Naive thymus-derived CD4-positive, alpha-beta T cell (primary cell): ENCODE data around the gene AMT. TPM values are rescaled to one million over a fixed set of nuclear protein-coding genes. Genes with fewer than 3 reads are reported as not detected.

Experiments used
- ATAC-seq: fragments of 150-1000 bp; cut with Tn5 transposase; 2 replicates; pipeline ENCODE4 v1.10.0; 2021; ENCODE audit warnings: mild to moderate bottlenecking, moderate library complexity
- CTCF ChIA-PET: fragments of 350-600 bp; sonication (Branson Sonifier 250); formaldehyde crosslinking; loops from one replicate; lab custom pipeline; 2021; ENCODE audit warnings: antibody characterized with exemption; lab: Charles Lee
- POLR2A ChIA-PET: fragments of 350-600 bp; sonication (Branson Sonifier 250); formaldehyde crosslinking; loops from one replicate; lab custom pipeline; 2021; ENCODE audit warnings: antibody characterized with exemption, inconsistent platforms; lab: Charles Lee
- DNase-seq, 9 donors: peaks; one replicate each; pipeline versions ENCODE4 v3.0.0 to v3.0.0-alpha.2; 2020 to 2022; ENCODE audit warnings: mixed read lengths in 1 of 9
- H3K27ac ChIP-seq: one replicate; pipeline ENCODE4 v1.7.0; 2013; ENCODE audit warnings: mild to moderate bottlenecking, low read depth, low read length, moderate library complexity
- H3K27me3 ChIP-seq, 2 donors: one replicate each; pipeline ENCODE4 v1.7.0; 2013; ENCODE audit warnings: low read length in 2 of 2, mild to moderate bottlenecking in 2 of 2, moderate library complexity in 2 of 2; ENCODE audit not compliant: control insufficient read depth in 2 of 2, insufficient read depth in 2 of 2
- H3K36me3 ChIP-seq, 3 experiments: 1 replicate in 2 of 3; 2 replicates in 1 of 3; pipeline ENCODE4 v1.7.0; 2013; ENCODE audit warnings: low read length in 3 of 3, mild to moderate bottlenecking in 3 of 3, moderate library complexity in 1 of 3; ENCODE audit not compliant: insufficient read depth in 3 of 3, control insufficient read depth in 2 of 3
- H3K4me1 ChIP-seq, 2 donors: one replicate each; pipeline ENCODE4 v1.7.0; 2013; ENCODE audit warnings: low read length in 2 of 2, mild to moderate bottlenecking in 2 of 2, moderate library complexity in 1 of 2; ENCODE audit not compliant: control insufficient read depth in 2 of 2, insufficient read depth in 2 of 2
- H3K4me3 ChIP-seq: 2 replicates; pipeline ENCODE4 v1.7.0; 2013; ENCODE audit warnings: mild to moderate bottlenecking, low read length
- H3K9me3 ChIP-seq, 3 experiments: 1 replicate in 2 of 3; 2 replicates in 1 of 3; pipeline ENCODE4 v1.7.0; 2013; ENCODE audit warnings: low read length in 3 of 3; ENCODE audit not compliant: control insufficient read depth in 2 of 3
- H3K27ac Mint-ChIP-seq, 9 donors: one replicate each; pipeline ENCODE4 v1.8.0; 2020 to 2022; ENCODE audit warnings: mixed read lengths in 9 of 9, mild to moderate bottlenecking in 8 of 9, moderate library complexity in 5 of 9, inconsistent platforms in 2 of 9
- H3K27me3 Mint-ChIP-seq, 5 donors: one replicate each; pipeline ENCODE4 v1.8.0; 2021 to 2022; ENCODE audit warnings: mixed read lengths in 5 of 5, mild to moderate bottlenecking in 1 of 5
- H3K36me3 Mint-ChIP-seq, 5 donors: one replicate each; pipeline ENCODE4 v1.8.0; 2020 to 2022; ENCODE audit warnings: mixed read lengths in 5 of 5, mild to moderate bottlenecking in 3 of 5, inconsistent platforms in 1 of 5
- H3K4me1 Mint-ChIP-seq, 7 donors: one replicate each; pipeline ENCODE4 v1.8.0; 2020 to 2022; ENCODE audit warnings: mixed read lengths in 7 of 7, mild to moderate bottlenecking in 3 of 7, inconsistent platforms in 1 of 7
- H3K4me3 Mint-ChIP-seq, 10 donors: one replicate each; pipeline ENCODE4 v1.8.0; 2020 to 2022; ENCODE audit warnings: mild to moderate bottlenecking in 10 of 10, mixed read lengths in 10 of 10, moderate library complexity in 6 of 10, inconsistent platforms in 2 of 10
- H3K9me3 Mint-ChIP-seq, 11 donors: one replicate each; pipeline ENCODE4 v1.8.0; 2020 to 2022; ENCODE audit warnings: mixed read lengths in 11 of 11, mild to moderate bottlenecking in 4 of 11, inconsistent platforms in 1 of 11, moderate library complexity in 1 of 11
- intact Hi-C, 2 donors: fragments of 100-400 bp; cut with micrococcal nuclease; formaldehyde crosslinking; loops; one replicate each; pipeline ENCODE4 v1.15.1; 2023
- polyA plus RNA-seq, 2 donors: library from polyadenylated mRNA; unstranded; fragments of 300-500 nt; fragmentation: Illumina TruSeq; gene quantifications; one replicate each; pipeline ENCODE4 v1.2.3, GENCODE V29; 2021
- total RNA-seq, 6 experiments: library from RNA in 5 of 6; stranded (reverse) in 5 of 6; gene quantifications; 1 replicate in 5 of 6; 2 replicates in 1 of 6; pipeline ENCODE4 v1.2.3 and lab custom pipeline; 2021 to 2026

AMT gene
- total and polyA plus RNA-seq, 7 experiments from 2014 or later = 1.7 to 13.9 (median 8.4) TPM

DNA sequence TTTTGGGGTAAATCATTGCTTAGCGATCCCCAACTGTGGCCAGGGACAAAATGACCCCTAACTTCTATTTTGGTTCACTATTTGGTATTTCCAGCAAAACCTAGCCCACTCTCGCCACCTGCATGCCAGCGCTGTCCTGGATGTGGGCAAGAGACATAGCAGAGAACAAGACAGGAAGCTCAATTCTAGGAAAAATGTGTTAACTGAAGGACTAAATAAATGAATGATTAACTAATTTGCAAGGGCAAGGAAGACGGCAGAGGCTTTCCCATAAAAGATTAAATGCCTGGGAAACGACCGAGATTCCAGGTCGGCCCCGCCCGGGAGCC is 6.4 kb upstream of the AMT start:
- no peaks in the 10 kb centered on the region for H3K9me3 Mint-ChIP-seq
- Histone ChIP-seq H3K27ac (peak overlapping the region; percentile 83), H3K4me3 (peak overlapping the region; percentile 84), H3K27me3 (no peaks in the 10 kb centered on the region), H3K4me1 (peaks cover 0 to 5% of the 10 kb centered on the region in 2 donors), H3K9me3 (no peaks in the 10 kb centered on the region), H3K36me3 (peaks cover 0 to 21% (median 0%) of the 10 kb centered on the region in 3 experiments)
- H3K4me1 Mint-ChIP-seq = peaks cover 17 to 37% (median 28%) of the 10 kb centered on the region in 7 donors
- DNase-seq = peak in 1 of 9 donors; percentile 13
- ATAC-seq = no peak
- ChIA-PET POLR2A (interaction anchor here (0.6 to 2.8 kb wide), 18 partner anchors 8 to 1953 kb away, joined by 3 to 29 read pairs (median 4); partner anchors contain the start of genes NDUFAF3, QRICH1, RHOA and SCAP), CTCF (interaction anchor here (0.6 to 1.6 kb wide), 5 partner anchors 13 to 263 kb away, joined by 3 to 8 read pairs (median 5); partner anchors contain the start of gene USP4)
- no peaks in the 10 kb centered on the region for H3K27me3 Mint-ChIP-seq
- intact Hi-C loops = loop anchor here (1.0 to 5.0 kb wide), 10 partner anchors 12 to 421 kb away; partner anchors contain the start of genes DAG1 (in 2 of the 2), TCTA (in 2 of the 2), USP4 (in 2 of the 2) and APEH (in 1 of the 2)
- H3K36me3 Mint-ChIP-seq = peaks cover 0 to 15% (median 6%) of the 10 kb centered on the region in 5 donors
- peak overlapping the region; percentile 49 to 96 (median 94) for H3K27ac Mint-ChIP-seq
- H3K4me3 Mint-ChIP-seq = peak overlapping the region; percentile 88 to 98 (median 94)

DNA sequence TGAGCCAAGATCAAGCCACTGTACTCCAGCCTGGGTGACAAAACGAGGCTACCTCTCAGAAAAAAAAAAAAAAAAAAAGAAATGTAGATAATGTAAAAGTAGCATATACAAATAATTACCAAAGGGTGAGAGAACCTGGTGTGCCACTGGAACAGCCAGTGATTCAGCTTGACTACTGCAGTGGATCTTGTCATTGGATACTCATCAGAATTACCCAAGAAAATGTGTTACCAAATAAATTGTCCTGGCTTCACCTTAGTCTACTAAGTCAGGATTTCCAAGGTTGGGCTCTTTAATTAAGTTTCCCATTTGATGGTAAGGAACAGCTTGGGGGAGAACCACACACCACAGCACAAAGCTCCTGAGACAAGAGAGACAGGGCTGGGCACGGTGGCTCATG is 5.3 kb upstream of the AMT start:
- ATAC-seq = no peak
- H3K27ac Mint-ChIP-seq = peak overlapping the region in 3 of 9 donors; percentile 73 to 95 (median 89)
- CTCF ChIA-PET = interaction anchor here (0.6 to 0.9 kb wide), 2 partner anchors 11 to 506 kb away, joined by 4 to 5 read pairs; no protein-coding TSS in a partner anchor

DNA sequence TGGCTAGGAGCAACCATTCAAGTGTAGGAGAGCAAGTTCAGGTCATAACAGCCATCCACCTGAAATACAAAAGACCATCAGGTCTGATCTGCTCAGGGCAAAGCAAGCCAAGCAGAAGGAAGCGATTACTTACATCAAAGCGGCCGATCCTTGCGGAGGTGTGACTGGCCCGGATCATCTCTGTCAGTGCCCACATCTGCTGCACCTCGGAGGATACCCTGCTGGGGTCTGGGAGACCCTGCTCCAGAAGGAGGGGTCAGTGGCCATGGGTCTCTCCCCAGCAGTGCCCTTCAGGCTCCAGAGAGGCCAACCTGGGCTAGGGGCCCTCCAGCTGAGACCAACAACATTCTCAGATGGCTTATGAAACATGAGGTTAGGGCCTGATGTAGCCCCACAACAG is 2.5 kb upstream of the AMT start:
- H3K4me3 ChIP-seq = no peak overlapping the region
- CTCF ChIA-PET = interaction anchor here (1.4 kb wide), 1 partner anchor 85 kb away, joined by 4 read pairs; the partner anchor contains the start of gene USP4
- intact Hi-C loops = loop anchor here (5.0 kb wide), 2 partner anchors 68 to 418 kb away; partner anchors contain the start of genes GPX1 (in 1 of the 2) and WDR6 (in 1 of the 2)
- H3K9me3 ChIP-seq = no peaks in the 10 kb centered on the region
- H3K27me3 ChIP-seq = no peaks in the 10 kb centered on the region
- H3K4me1 ChIP-seq = peaks cover 3 to 5% of the 10 kb centered on the region in 2 donors
- peak overlapping the region in 8 of 9 donors; percentile 26 to 83 (median 57) for H3K27ac Mint-ChIP-seq
- H3K4me1 Mint-ChIP-seq = peaks cover 16 to 58% (median 50%) of the 10 kb centered on the region in 7 donors
- POLR2A ChIA-PET = interaction anchor here (0.6 to 2.3 kb wide), 3 partner anchors 8 to 304 kb away, joined by 3 to 13 read pairs (median 4); partner anchors contain the start of gene USP19
- no peak overlapping the region for H3K4me3 Mint-ChIP-seq
- DNase-seq (no peak), ATAC-seq (no peak)
- H3K27ac ChIP-seq = no peak overlapping the region
- H3K9me3 Mint-ChIP-seq = no peaks in the 10 kb centered on the region
- no peaks in the 10 kb centered on the region for H3K27me3 Mint-ChIP-seq
- peaks cover 0 to 21% (median 6%) of the 10 kb centered on the region in 5 donors for H3K36me3 Mint-ChIP-seq
- H3K36me3 ChIP-seq = peaks cover 0 to 21% (median 0%) of the 10 kb centered on the region in 3 experiments

More for the DNA sequence above, 5.3 kb upstream of the AMT start:
- Histone ChIP-seq H3K27ac (no peak overlapping the region), H3K27me3 (no peaks in the 10 kb centered on the region), H3K4me1 (peaks cover 0 to 5% of the 10 kb centered on the region in 2 donors), H3K4me3 (no peak overlapping the region), H3K36me3 (peaks cover 0 to 21% (median 0%) of the 10 kb centered on the region in 3 experiments), H3K9me3 (no peaks in the 10 kb centered on the region)
- Mint-ChIP-seq H3K36me3 (peaks cover 0 to 19% (median 6%) of the 10 kb centered on the region in 5 donors), H3K9me3 (no peaks in the 10 kb centered on the region), H3K4me1 (peaks cover 17 to 43% (median 35%) of the 10 kb centered on the region in 7 donors), H3K27me3 (no peaks in the 10 kb centered on the region), H3K4me3 (peak overlapping the region; percentile 88 to 98 (median 94))
- POLR2A ChIA-PET = interaction anchor here (2.4 to 2.5 kb wide), 2 partner anchors 11 to 87 kb away, joined by 26 to 29 read pairs; partner anchors contain the start of gene USP4
- intact Hi-C loops = loop anchor here (5.0 kb wide), 2 partner anchors 70 to 420 kb away; partner anchors contain the start of genes GPX1 (in 1 of the 2) and WDR6 (in 1 of the 2)
- DNase-seq = no peak

DNA sequence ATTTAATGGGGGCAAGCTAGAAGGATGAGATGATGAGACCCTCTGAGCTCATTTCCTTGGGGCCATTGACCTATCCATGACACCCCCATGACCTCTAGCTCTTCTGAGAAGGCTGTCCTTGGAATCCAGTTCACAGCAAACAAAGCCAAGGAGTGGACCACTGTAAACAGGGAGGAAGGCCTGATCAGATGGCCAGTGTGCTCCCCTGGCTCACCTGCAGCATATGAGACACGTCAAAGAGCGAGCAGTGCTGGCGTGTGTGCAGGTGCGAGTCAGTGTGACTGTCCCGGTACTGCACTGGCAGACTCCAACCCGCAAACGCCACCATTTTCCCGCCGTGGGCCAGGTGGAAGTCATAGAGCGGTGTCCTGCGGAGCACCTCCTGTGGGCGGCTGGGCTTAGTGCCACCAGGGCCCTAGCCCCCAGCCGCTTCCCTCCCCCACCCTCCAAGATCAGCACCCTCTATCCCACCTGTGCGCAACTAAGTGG is 339 bp downstream of the AMT start:
- Mint-ChIP-seq H3K9me3 (no peaks in the 10 kb centered on the region), H3K36me3 (peaks cover 0 to 35% (median 6%) of the 10 kb centered on the region in 5 donors), H3K4me1 (peaks cover 26 to 67% (median 64%) of the 10 kb centered on the region in 7 donors), H3K27ac (peak overlapping the region in 6 of 9 donors; percentile 24 to 82 (median 67)), H3K4me3 (peak overlapping the region in 9 of 10 donors; percentile 4 to 70 (median 55)), H3K27me3 (no peaks in the 10 kb centered on the region)
- Histone ChIP-seq H3K36me3 (peaks cover 0 to 27% (median 0%) of the 10 kb centered on the region in 3 experiments), H3K27me3 (no peaks in the 10 kb centered on the region), H3K27ac (no peak overlapping the region), H3K4me3 (no peak overlapping the region), H3K4me1 (peaks cover 17 to 21% of the 10 kb centered on the region in 2 donors), H3K9me3 (no peaks in the 10 kb centered on the region)
- CTCF ChIA-PET = no interaction called here
- POLR2A ChIA-PET = interaction anchor here (1.0 to 2.6 kb wide), 5 partner anchors 7 to 30 kb away, joined by 4 to 15 read pairs (median 6); partner anchors contain the start of genes NICN1, RHOA and TCTA
- ATAC-seq = no peak
- DNase-seq = no peak
- intact Hi-C loops = no loop called here

DNA sequence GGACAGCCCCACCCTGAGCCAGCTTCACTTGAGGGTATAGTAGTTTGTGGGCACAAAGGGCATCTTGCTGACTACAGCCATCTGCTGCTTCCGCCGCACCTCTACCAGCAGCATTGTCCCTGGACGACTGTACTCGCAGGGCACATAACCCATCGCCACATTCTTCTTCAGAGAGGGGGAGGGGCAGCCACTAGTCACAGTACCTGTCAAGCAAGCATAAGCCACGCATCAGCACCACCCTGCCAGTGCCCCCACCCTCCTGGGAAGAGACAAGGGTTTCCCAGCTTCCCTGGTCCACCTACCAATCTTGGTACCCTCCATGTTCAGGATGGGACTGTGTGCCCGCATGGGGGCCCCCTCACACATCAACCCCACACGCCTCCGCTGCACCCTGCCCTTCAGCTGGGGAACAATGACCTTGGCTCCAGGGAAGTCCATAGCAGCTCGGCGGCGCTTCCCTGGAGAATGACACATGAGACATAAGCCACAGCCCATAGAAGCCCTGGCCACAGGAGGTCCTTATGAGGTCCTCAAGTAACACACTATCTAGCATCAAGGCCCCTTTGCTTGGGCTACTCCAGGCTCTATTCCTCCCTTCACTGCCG is 4.7 kb downstream of the AMT start:
- peaks cover 45 to 52% of the 10 kb centered on the region in 2 donors for H3K4me1 ChIP-seq
- H3K36me3 ChIP-seq = peaks cover 0 to 11% (median 0%) of the 10 kb centered on the region in 3 experiments
- Mint-ChIP-seq H3K27ac (peak overlapping the region in 8 of 9 donors; percentile 58 to 98 (median 92)), H3K4me1 (peaks cover 39 to 84% (median 77%) of the 10 kb centered on the region in 7 donors), H3K4me3 (peak overlapping the region in 7 of 10 donors; percentile 17 to 92 (median 52)), H3K9me3 (no peaks in the 10 kb centered on the region), H3K36me3 (peaks cover 0 to 46% (median 0%) of the 10 kb centered on the region in 5 donors), H3K27me3 (no peaks in the 10 kb centered on the region)
- no peaks in the 10 kb centered on the region for H3K27me3 ChIP-seq
- H3K4me3 ChIP-seq = no peak overlapping the region
- DNase-seq (no peak), ATAC-seq (no peak)
- intact Hi-C loops = loop anchor here in 1 of 2 donors (10.0 kb wide), 1 partner anchor 667 kb away; the partner anchor contains the start of gene RBM5
- H3K9me3 ChIP-seq = no peaks in the 10 kb centered on the region
- peak overlapping the region; percentile 81 for H3K27ac ChIP-seq
- ChIA-PET POLR2A (interaction anchor here (0.9 to 3.0 kb wide), 4 partner anchors 8 to 75 kb away, joined by 3 to 26 read pairs (median 10); partner anchors contain the start of genes DAG1 and NICN1), CTCF (interaction anchor here (1.5 to 3.3 kb wide), 3 partner anchors 10 to 77 kb away, joined by 4 to 23 read pairs (median 5); no protein-coding TSS in a partner anchor)
